Measurements from ENCODE around the gene GABARAP.

GABARAP gene

DNA sequence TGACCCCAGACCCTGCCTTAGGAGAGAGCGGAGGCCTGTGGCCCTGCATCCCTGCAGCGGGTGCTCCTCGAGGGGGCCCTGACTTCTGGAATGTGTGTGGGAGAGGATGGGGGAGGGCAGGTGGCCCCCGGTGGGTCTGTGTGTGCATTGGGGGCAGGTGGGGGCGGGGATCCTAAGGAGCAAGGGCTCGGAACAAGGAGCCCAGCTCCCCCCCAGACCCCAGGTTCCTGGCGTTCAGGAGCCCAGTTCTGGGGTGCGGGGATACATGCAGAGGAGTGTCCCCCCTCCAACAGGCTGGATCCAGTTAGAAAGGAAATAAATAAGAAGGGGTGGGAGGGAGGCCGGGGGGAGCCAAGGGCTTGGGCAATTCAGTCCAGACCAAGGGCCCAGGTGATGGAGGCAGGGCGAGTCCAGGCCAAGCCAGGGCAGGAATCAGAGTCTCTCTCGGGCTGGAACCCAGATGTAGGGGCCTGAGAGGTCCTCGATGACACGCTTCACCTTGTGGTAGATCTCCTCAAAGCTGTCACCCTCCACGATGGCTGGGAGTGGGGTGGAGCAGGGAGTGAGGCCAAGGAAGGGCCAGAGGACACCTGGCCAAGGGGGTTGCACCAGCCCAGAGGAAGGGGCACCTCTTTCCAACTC is 51.9 kb downstream of the GABARAP start:
- Mint-ChIP-seq H3K9me3 (no peaks in the 10 kb centered on the region), H3K4me1 (no peaks in the 10 kb centered on the region), H3K27me3 (no peaks in the 10 kb centered on the region), H3K4me3 (no peak overlapping the region), H3K27ac (no peak overlapping the region)
- ATAC-seq (no peak), DNase-seq (no peak)
